ENCODE data around the gene KAZALD1.
A peak's percentile ranks its signal among the peaks of the same experiment; 100 is the strongest.

KAZALD1 gene

GRCh38 chr10:101028446-101029337 lies 33.1 kb upstream of the KAZALD1 start:
- Histone ChIP-seq H4K91ac (ENCODE audit: low read length) (no peak overlapping the region), H2AFZ (ENCODE audit: low read depth, low read length) (no peak overlapping the region), H3K14ac (ENCODE audit: low read length in 2 of 2) (no peak overlapping the region), H2BK120ac (ENCODE audit: low read depth, low read length) (no peak overlapping the region), H3K4me3 (ENCODE audit: insufficient read depth in 1 of 2, low read depth in 1 of 2, low read length in 2 of 2) (no peak overlapping the region), H3K23ac (ENCODE audit: low read length in 2 of 2) (no peak overlapping the region), H3K4ac (ENCODE audit: low read depth in 1 of 2, low read length in 2 of 2) (no peak overlapping the region), H2AK5ac (ENCODE audit: low read length, severe bottlenecking) (no peak overlapping the region), H4K8ac (ENCODE audit: low read length) (no peak overlapping the region), H3K4me2 (ENCODE audit: low read length, poor library complexity, severe bottlenecking) (no peak overlapping the region), H3K18ac (ENCODE audit: low read depth in 1 of 2, low read length in 2 of 2) (no peak overlapping the region), H3K27me3 (ENCODE audit: control insufficient read depth in 1 of 2, insufficient read depth in 1 of 2, low read length in 2 of 2) (peaks cover 0 to 14% of the 10 kb centered on the region in 2 experiments), H3K9ac (ENCODE audit: low read length) (peak overlapping the region; percentile 9), H3K79me1 (replicated peaks; ENCODE audit: low read length, poor library complexity, severe bottlenecking) (peaks cover 2% of the 10 kb centered on the region), H2BK12ac (ENCODE audit: low read length in 2 of 2) (no peak overlapping the region), H3K4me1 (ENCODE audit: control insufficient read depth, insufficient read depth, low read depth, low read length) (peaks cover 24% of the 10 kb centered on the region), H2BK5ac (ENCODE audit: low read depth, low read length, poor library complexity, severe bottlenecking) (no peak overlapping the region), H3K9me3 (ENCODE audit: control insufficient read depth, low read length) (no peaks in the 10 kb centered on the region), H3K36me3 (ENCODE audit: control insufficient read depth in 1 of 2, insufficient read depth in 2 of 2, low read depth in 1 of 2, low read length in 2 of 2) (no peaks in the 10 kb centered on the region), H3K27ac (ENCODE audit: low read length, poor library complexity, severe bottlenecking) (no peak overlapping the region), H2BK15ac (ENCODE audit: low read depth, poor library complexity, severe bottlenecking) (no peak overlapping the region)
- WGBS = 95% methylated on average over 4 of the region's 7 CpGs
- DNase-seq = no peak

DNA sequence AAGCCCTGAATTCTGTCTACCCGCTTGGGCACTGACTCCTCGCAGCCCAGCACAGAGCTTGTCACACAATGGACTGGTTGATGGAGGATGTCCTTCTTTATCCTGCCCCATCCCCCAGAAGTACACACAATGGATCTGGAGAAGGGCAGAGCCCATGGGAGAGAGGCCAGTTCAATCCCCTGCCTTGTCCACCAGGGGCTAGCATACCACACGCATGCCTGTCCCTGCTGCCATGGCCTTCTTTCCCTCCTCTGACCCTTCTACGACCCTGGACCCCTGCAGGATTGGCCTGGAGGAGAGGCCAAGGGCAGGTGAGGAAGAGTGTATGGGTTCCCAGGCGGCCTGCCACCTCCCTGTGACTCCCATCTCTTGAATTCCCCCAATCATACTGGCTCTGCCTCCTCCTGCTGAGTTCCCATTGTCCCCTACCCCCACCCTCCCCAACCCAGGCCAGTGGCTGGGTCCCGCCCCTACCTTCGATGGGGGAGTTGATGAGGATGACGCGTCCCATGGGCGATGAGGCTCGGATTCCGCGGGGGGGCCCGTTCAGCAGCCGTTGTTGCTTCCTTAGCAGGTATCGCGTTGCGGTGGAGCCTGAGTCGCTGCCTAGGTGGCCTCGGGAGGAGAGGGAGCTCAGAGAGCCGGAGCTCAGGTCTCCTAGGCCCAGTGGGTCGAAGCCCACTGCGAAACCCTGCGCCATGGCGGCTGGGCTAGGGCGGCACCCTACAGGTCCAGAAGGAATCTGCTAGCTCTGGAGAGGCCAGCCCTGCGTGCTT lies 32.1 kb upstream of the KAZALD1 start:
- Histone ChIP-seq H3K4me2 (ENCODE audit: low read length, poor library complexity, severe bottlenecking) (no peak overlapping the region), H2BK120ac (ENCODE audit: low read depth, low read length) (no peak overlapping the region), H3K27ac (ENCODE audit: low read length, poor library complexity, severe bottlenecking) (no peak overlapping the region), H3K4ac (ENCODE audit: low read depth in 1 of 2, low read length in 2 of 2) (no peak overlapping the region), H3K18ac (ENCODE audit: low read depth in 1 of 2, low read length in 2 of 2) (no peak overlapping the region), H3K27me3 (ENCODE audit: control insufficient read depth in 1 of 2, insufficient read depth in 1 of 2, low read length in 2 of 2) (peaks cover 0 to 14% of the 10 kb centered on the region in 2 experiments), H3K9ac (ENCODE audit: low read length) (no peak overlapping the region), H3K4me3 (ENCODE audit: insufficient read depth in 1 of 2, low read depth in 1 of 2, low read length in 2 of 2) (no peak overlapping the region), H2AK5ac (ENCODE audit: low read length, severe bottlenecking) (no peak overlapping the region), H3K9me3 (ENCODE audit: control insufficient read depth, low read length) (no peaks in the 10 kb centered on the region), H3K14ac (ENCODE audit: low read length in 2 of 2) (no peak overlapping the region), H2BK5ac (ENCODE audit: low read depth, low read length, poor library complexity, severe bottlenecking) (no peak overlapping the region), H3K23ac (ENCODE audit: low read length in 2 of 2) (no peak overlapping the region), H3K79me1 (replicated peaks; ENCODE audit: low read length, poor library complexity, severe bottlenecking) (peaks cover 4% of the 10 kb centered on the region), H2BK12ac (ENCODE audit: low read length in 2 of 2) (no peak overlapping the region), H4K8ac (ENCODE audit: low read length) (no peak overlapping the region), H2AFZ (ENCODE audit: low read depth, low read length) (no peak overlapping the region), H4K91ac (ENCODE audit: low read length) (no peak overlapping the region), H2BK15ac (ENCODE audit: low read depth, poor library complexity, severe bottlenecking) (peak overlapping the region; percentile 85), H3K36me3 (ENCODE audit: control insufficient read depth in 1 of 2, insufficient read depth in 2 of 2, low read depth in 1 of 2, low read length in 2 of 2) (peaks cover 3 to 4% of the 10 kb centered on the region in 2 experiments), H3K4me1 (ENCODE audit: control insufficient read depth, insufficient read depth, low read depth, low read length) (peaks cover 24% of the 10 kb centered on the region)
- 82% methylated on average over 25 of the region's 27 CpGs for WGBS
- no peak for DNase-seq

DNA sequence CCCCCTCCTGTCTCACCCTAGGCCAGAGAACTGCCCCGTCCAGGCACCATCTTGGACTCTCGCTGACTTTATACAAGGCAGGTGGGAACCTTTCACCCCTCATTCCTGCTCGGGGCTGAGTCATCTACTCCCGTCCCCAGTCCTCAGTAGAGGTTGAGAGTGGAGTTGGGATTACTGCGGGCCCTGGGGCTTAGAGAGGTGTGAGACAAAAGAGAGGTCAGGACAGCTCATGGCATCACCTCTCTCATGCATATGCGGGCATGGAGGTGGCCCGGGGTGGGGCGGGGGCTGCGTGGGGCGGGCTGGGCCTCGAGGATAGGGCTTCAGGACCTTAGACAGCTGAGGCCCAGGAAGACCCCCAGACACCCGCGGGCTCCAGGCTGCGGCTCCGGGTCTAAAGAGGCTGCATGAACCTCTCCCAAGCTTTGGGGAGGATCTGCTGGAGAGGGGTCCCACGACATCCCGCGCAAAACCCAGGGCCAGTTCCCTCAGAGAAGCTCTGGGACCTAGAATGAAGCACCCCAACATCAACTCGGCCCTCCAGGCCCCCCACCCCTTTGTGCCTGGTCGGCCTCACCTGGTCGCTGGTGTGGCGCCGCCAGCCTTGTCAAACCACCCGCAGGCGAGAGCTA lies 31.2 kb upstream of the KAZALD1 start:
- DNase-seq = no peak
- Histone ChIP-seq H3K4me2 (ENCODE audit: low read length, poor library complexity, severe bottlenecking) (peak overlapping the region; percentile 84), H2AK5ac (ENCODE audit: low read length, severe bottlenecking) (no peak overlapping the region), H3K23ac (ENCODE audit: low read length in 2 of 2) (no peak overlapping the region), H4K8ac (ENCODE audit: low read length) (no peak overlapping the region), H3K79me1 (replicated peaks; ENCODE audit: low read length, poor library complexity, severe bottlenecking) (peaks cover 12% of the 10 kb centered on the region), H3K9me3 (ENCODE audit: control insufficient read depth, low read length) (no peaks in the 10 kb centered on the region), H2AFZ (ENCODE audit: low read depth, low read length) (peak overlapping the region; percentile 79), H2BK120ac (ENCODE audit: low read depth, low read length) (no peak overlapping the region), H3K4me1 (ENCODE audit: control insufficient read depth, insufficient read depth, low read depth, low read length) (peaks cover 24% of the 10 kb centered on the region), H3K9ac (ENCODE audit: low read length) (peak overlapping the region; percentile 99), H3K36me3 (ENCODE audit: control insufficient read depth in 1 of 2, insufficient read depth in 2 of 2, low read depth in 1 of 2, low read length in 2 of 2) (peaks cover 12 to 13% of the 10 kb centered on the region in 2 experiments), H3K4ac (ENCODE audit: low read depth in 1 of 2, low read length in 2 of 2) (no peak overlapping the region), H2BK15ac (ENCODE audit: low read depth, poor library complexity, severe bottlenecking) (no peak overlapping the region), H3K4me3 (ENCODE audit: insufficient read depth in 1 of 2, low read depth in 1 of 2, low read length in 2 of 2) (peak overlapping the region; percentile 75 to 97), H2BK12ac (ENCODE audit: low read length in 2 of 2) (no peak overlapping the region), H3K27ac (ENCODE audit: low read length, poor library complexity, severe bottlenecking) (no peak overlapping the region), H4K91ac (ENCODE audit: low read length) (no peak overlapping the region), H3K18ac (ENCODE audit: low read depth in 1 of 2, low read length in 2 of 2) (no peak overlapping the region), H3K14ac (ENCODE audit: low read length in 2 of 2) (no peak overlapping the region), H2BK5ac (ENCODE audit: low read depth, low read length, poor library complexity, severe bottlenecking) (no peak overlapping the region), H3K27me3 (ENCODE audit: control insufficient read depth in 1 of 2, insufficient read depth in 1 of 2, low read length in 2 of 2) (peaks cover 0 to 14% of the 10 kb centered on the region in 2 experiments)
- WGBS = 15% methylated on average over 23 of the region's 25 CpGs

All from mesenchymal stem cell (in vitro differentiated cells and primary cell).